Epithelial cell of proximal tubule (primary cell): ENCODE measurements around the gene GMCL2. TPM values are rescaled to one million over a fixed set of nuclear protein-coding genes. Genes with fewer than 3 reads are reported as not detected.

Experiments used
- DNase-seq: peaks from one replicate; pipeline ENCODE4 v3.0.0-alpha.2; 2011; ENCODE audit warnings: low read depth
- H3K4me3 ChIP-seq: 2 replicates; pipeline ENCODE4 v1.5.1; 2011; ENCODE audit warnings: low read depth, mild to moderate bottlenecking, low read length
- CTCF ChIP-seq: conservative IDR thresholded peaks from 2 replicates; pipeline ENCODE4 v1.5.1; 2012; ENCODE audit warnings: low read depth, mild to moderate bottlenecking, low read length
- total RNA-seq: library from RNA; depleted of rRNA; stranded (reverse); fragments of >200 nt; gene quantifications from 2 replicates; pipeline ENCODE4 v1.2.3, GENCODE V29; 2015

The GMCL2 gene
- total RNA-seq, 1 donor from 2014 or later = not detected

GRCh38 chr5:178142642-178143041 lies 44.5 kb downstream of the GMCL2 start:
- DNase-seq = no peak
- TF ChIP-seq CTCF = no peak
- H3K4me3 ChIP-seq = no peak overlapping the region

GRCh38 chr5:178141550-178141949 lies 45.6 kb downstream of the GMCL2 start:
- TF ChIP-seq CTCF = no peak
- H3K4me3 ChIP-seq = no peak overlapping the region
- DNase-seq = no peak

GRCh38 chr5:178137991-178138390 lies 49.2 kb downstream of the GMCL2 start:
- TF ChIP-seq CTCF = no peak

GRCh38 chr5:178136990-178137389 lies 50.2 kb downstream of the GMCL2 start:
- no peak for DNase-seq
- no peak overlapping the region for H3K4me3 ChIP-seq
- no peak for TF ChIP-seq CTCF

More at GRCh38 chr5:178137991-178138390, 49.2 kb downstream of the GMCL2 start:
- H3K4me3 ChIP-seq = no peak overlapping the region
- no peak for DNase-seq

Other genes starting within 250 kb of the GMCL2 start
- gene PROP1, start 191.1 kb downstream of the GMCL2 start, total RNA-seq = not detected in 2 replicates
- gene N4BP3, start 73.8 kb downstream of the GMCL2 start, total RNA-seq = 3.1 and 4.3 TPM in 2 replicates
- 23.4 and 31.5 TPM in 2 replicates for gene RMND5B, start 56.4 kb downstream of the GMCL2 start, total RNA-seq
- gene NHP2, start 33.5 kb downstream of the GMCL2 start, total RNA-seq = 392 and 572 TPM in 2 replicates
- gene HNRNPAB, start 17.2 kb upstream of the GMCL2 start, total RNA-seq = 189 and 228 TPM in 2 replicates
- 14.9 and 17.0 TPM in 2 replicates for gene PHYKPL, start 45.4 kb upstream of the GMCL2 start, total RNA-seq